Left lung (tissue), 10 donors: ENCODE measurements around the gene VANGL2. TPM values are rescaled to one million over a fixed set of nuclear protein-coding genes. Genes with fewer than 3 reads are reported as not detected.

Source experiments
- ATAC-seq: fragments of 200-7000 bp; cut with Tn5 transposase; one replicate; pipeline ENCODE4 v1.9.1; 2020; ENCODE audit warnings: moderate library complexity
- DNase-seq, 4 donors: peaks; one replicate each; pipeline ENCODE4 v3.0.0-alpha.2; 2013 to 2020
- H3K27ac ChIP-seq, 2 donors: fragments of 200-600 bp; sonication (generic) in 1 of 2; one replicate each; pipeline versions ENCODE4 v1.5.0 to v1.8.0; 2020 to 2021
- H3K27me3 ChIP-seq, 2 donors: fragments of 200-600 bp; sonication (generic) in 1 of 2; one replicate each; pipeline versions ENCODE4 v1.5.0 to v1.8.0; 2020 to 2021
- H3K36me3 ChIP-seq, 2 donors: fragments of 200-600 bp; sonication (generic) in 1 of 2; one replicate each; pipeline versions ENCODE4 v1.5.0 to v1.8.0; 2020 to 2021
- H3K4me1 ChIP-seq, 2 donors: fragments of 200-600 bp; one replicate each; pipeline ENCODE4 v1.8.0; 2021
- H3K4me3 ChIP-seq, 2 donors: fragments of 200-600 bp; sonication (generic) in 1 of 2; one replicate each; pipeline versions ENCODE4 v1.5.0 to v1.8.0; 2020 to 2021; ENCODE audit warnings: mild to moderate bottlenecking in 1 of 2
- H3K9me3 ChIP-seq, 2 donors: fragments of 200-600 bp; sonication (generic) in 1 of 2; one replicate each; pipeline versions ENCODE4 v1.5.0 to v1.8.0; 2020 to 2021
- CTCF ChIP-seq, 2 donors: fragments of 200-600 bp; sonication (generic) in 1 of 2; IDR thresholded peaks; one replicate each; pipeline versions ENCODE4 v1.5.0 to v1.8.0; 2021; ENCODE audit warnings: antibody characterized with exemption in 2 of 2
- intact Hi-C, 2 donors: fragments of 100-400 bp; cut with DNase I; formaldehyde crosslinking; loops; one replicate each; pipeline versions ENCODE4 v1.11.2 to v1.14.2; 2022
- polyA plus RNA-seq, 6 donors: library from polyadenylated mRNA; unstranded; fragments of 120-200 nt; gene quantifications; one replicate each; pipeline ENCODE4 v1.2.1, GENCODE V29; 2013; ENCODE audit not compliant: insufficient read length in 6 of 6
- total RNA-seq, 2 donors: library from RNA; stranded (reverse); fragmentation: NEBNext Ultra II Directional; extraction: Animal tissue kit (Norgen Biotek cat#: 25700); gene quantifications; one replicate each; pipeline ENCODE4 v1.2.1, GENCODE V29; 2021
- donor health status: DM: no; HTN: yes; CAD: no.
- donor health status: DM: no; HTN: no; CAD: no.

VANGL2 gene
- total and polyA plus RNA-seq, 8 donors = 2.7 to 42.7 (median 37.7) TPM

DNA sequence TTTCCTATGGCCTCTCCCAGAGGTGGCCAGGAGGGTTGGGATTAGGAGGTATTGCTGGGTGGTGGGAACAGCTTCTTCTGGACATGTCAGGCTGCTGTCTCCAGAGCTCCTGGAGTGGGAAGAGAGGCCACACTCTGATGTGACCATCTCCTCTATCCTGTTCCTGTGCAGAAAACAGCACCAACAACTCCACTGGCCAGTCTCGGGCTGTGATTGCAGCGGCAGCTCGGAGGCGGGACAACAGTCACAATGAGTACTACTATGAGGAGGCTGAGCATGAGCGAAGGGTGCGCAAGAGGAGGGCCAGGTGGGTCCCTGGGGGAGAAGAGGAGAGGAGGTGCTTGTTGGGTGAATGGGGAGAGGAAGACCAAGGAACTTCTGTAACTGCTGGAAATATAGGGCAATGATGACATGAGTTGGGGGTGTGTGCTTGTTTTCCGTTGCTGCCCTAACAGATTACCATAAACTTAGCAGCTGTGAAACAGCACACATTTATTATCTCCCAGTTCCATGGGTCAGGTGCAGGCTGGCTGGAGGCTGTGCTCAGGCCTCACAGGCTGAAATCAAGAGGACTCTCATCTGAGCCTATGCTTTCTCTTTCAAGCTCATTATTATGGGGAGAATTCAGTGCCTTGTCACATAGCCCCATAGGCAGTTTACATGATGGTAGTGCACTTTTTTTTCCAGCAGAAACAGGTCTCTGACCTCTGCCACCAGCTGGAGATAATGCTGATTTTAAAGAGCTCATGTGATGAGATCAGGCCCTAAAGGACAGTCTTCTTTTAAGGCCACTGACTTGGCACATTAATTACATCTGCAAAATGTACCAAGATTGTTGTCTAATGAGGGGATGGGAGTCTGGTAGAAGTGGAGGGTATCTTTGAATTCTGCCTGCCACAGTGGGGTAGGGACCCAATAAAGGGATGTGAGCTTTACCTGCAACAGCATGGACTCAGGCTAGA is 20.8 kb downstream of the VANGL2 start:
- Histone ChIP-seq H3K36me3 (peaks cover 0 to 12% of the 10 kb centered on the region in 2 donors), H3K4me1 (no peaks in the 10 kb centered on the region), H3K27me3 (no peaks in the 10 kb centered on the region), H3K9me3 (no peaks in the 10 kb centered on the region), H3K27ac (no peak overlapping the region), H3K4me3 (no peak overlapping the region)
- ATAC-seq = no peak
- intact Hi-C loops = no loop called here
- no peak for TF ChIP-seq CTCF (IDR thresholded peaks at IDR 0.05)
- no peak for DNase-seq

DNA sequence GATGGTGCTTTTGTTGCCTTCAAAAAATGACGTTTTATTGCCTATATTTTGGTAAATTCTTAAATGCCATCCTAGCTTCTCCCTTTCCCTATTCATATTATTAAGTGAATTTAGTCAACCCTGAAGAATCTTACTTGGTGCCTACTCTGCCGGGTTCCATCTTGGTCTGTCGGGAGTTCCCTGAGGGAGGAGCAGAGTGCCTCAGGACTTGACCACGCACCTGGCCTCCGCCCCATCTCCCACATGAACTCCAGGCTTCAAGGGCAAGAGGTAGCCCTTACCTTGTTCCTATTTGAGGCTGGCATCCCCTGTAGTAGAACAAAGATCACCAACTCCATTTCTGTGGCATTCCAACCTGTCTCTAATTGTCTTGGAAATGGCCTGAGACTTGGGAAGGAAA is 21.5 kb downstream of the VANGL2 start:
- Histone ChIP-seq H3K27me3 (no peaks in the 10 kb centered on the region), H3K4me3 (no peak overlapping the region), H3K9me3 (no peaks in the 10 kb centered on the region), H3K27ac (no peak overlapping the region), H3K4me1 (no peaks in the 10 kb centered on the region), H3K36me3 (peaks cover 0 to 12% of the 10 kb centered on the region in 2 donors)
- intact Hi-C loops = no loop called here
- DNase-seq = no peak
- ATAC-seq = no peak
- no peak for TF ChIP-seq CTCF (IDR thresholded peaks at IDR 0.05)

- TF ChIP-seq CTCF (IDR thresholded peaks at IDR 0.05) = no peak
- Histone ChIP-seq H3K27ac (no peak overlapping the region), H3K9me3 (no peaks in the 10 kb centered on the region), H3K27me3 (no peaks in the 10 kb centered on the region), H3K4me3 (no peak overlapping the region), H3K36me3 (peaks cover 0 to 12% of the 10 kb centered on the region in 2 donors), H3K4me1 (peaks cover 3 to 9% of the 10 kb centered on the region in 2 donors)
- DNase-seq (no peak), ATAC-seq (no peak)
- intact Hi-C loops = no loop called here
Measured at GRCh38 chr1:160423966-160424365, 23.6 kb downstream of the VANGL2 start.

GRCh38 chr1:160425847-160426246 is 25.5 kb downstream of the VANGL2 start:
- ATAC-seq = no peak
- intact Hi-C loops = loop anchor here in 1 of 2 donors (5.0 kb wide), 1 partner anchor 181 kb away; no protein-coding TSS in a partner anchor
- TF ChIP-seq CTCF (IDR thresholded peaks at IDR 0.05) = no peak

DNA sequence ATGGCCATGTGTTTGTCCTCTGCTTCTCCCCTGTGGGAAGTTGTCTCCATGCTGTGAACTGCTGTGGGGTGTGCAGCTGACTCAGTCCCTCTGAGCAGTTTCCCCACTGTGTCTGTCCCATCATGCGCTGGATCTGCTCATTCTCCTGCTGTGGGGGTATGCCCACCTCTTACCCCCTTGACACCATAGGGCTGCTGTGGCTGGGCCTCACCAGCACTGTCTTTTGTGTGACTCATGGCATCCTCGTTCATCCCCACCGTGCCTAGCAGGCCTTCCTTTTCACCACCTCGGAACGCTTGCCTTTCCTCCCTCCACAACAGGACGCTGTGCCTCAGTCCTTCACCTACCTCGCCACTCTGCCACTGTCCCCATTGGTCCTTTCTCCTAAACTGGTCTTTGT is 27.3 kb downstream of the VANGL2 start:
- peaks cover 5 to 21% of the 10 kb centered on the region in 2 donors for H3K4me1 ChIP-seq
- H3K27me3 ChIP-seq = no peaks in the 10 kb centered on the region
- H3K36me3 ChIP-seq = peaks cover 0 to 12% of the 10 kb centered on the region in 2 donors
- no peak for ATAC-seq
- TF ChIP-seq CTCF (IDR thresholded peaks at IDR 0.05) = no peak
- intact Hi-C loops = loop anchor here in 1 of 2 donors (5.0 kb wide), 1 partner anchor 180 kb away; no protein-coding TSS in a partner anchor
- DNase-seq = no peak
- no peak overlapping the region for H3K4me3 ChIP-seq
- no peaks in the 10 kb centered on the region for H3K9me3 ChIP-seq
- H3K27ac ChIP-seq = no peak overlapping the region

More at GRCh38 chr1:160425847-160426246, 25.5 kb downstream of the VANGL2 start:
- Histone ChIP-seq H3K36me3 (peaks cover 0 to 12% of the 10 kb centered on the region in 2 donors), H3K27me3 (no peaks in the 10 kb centered on the region), H3K9me3 (no peaks in the 10 kb centered on the region), H3K27ac (no peak overlapping the region), H3K4me1 (peaks cover 5 to 17% of the 10 kb centered on the region in 2 donors), H3K4me3 (no peak overlapping the region)
- no peak for DNase-seq
